Fibroblast of lung (primary cell): ENCODE measurements around the gene NELFB. TPM values are rescaled to one million over a fixed set of nuclear protein-coding genes. Genes with fewer than 3 reads are reported as not detected.
"Not testable (repeated sequence)": the region's sequence is repeated elsewhere in the genome, so short reads cannot be mapped to it uniquely, and the experiment has no call there.

Experiments used
- DNase-seq, 2 donors: peaks; one replicate each; pipeline versions ENCODE4 v3.0.0 to v3.0.0-alpha.2; 2010; ENCODE audit warnings: low read depth in 2 of 2
- H2AFZ ChIP-seq: 2 replicates; pipeline ENCODE4 v1.5.1; 2012; ENCODE audit warnings: low read length, control low read depth, inconsistent platforms
- H3K27ac ChIP-seq: 2 replicates; pipeline ENCODE4 v1.5.1; 2011; ENCODE audit warnings: low read length, control low read depth; ENCODE audit not compliant: insufficient read depth
- H3K27me3 ChIP-seq: 2 replicates; pipeline ENCODE4 v1.5.1; 2011; ENCODE audit warnings: mild to moderate bottlenecking, low read length; ENCODE audit not compliant: control insufficient read depth, insufficient read depth
- H3K36me3 ChIP-seq: 2 replicates; pipeline ENCODE4 v1.5.1; 2011; ENCODE audit warnings: low read length; ENCODE audit not compliant: control insufficient read depth, insufficient read depth
- H3K4me1 ChIP-seq: 2 replicates; pipeline ENCODE4 v1.5.1; 2011; ENCODE audit warnings: low read length; ENCODE audit not compliant: control insufficient read depth, insufficient read depth; ENCODE audit errors: extremely low read depth
- H3K4me2 ChIP-seq: 2 replicates; pipeline ENCODE4 v1.5.1; 2011; ENCODE audit warnings: low read length, control low read depth; ENCODE audit not compliant: insufficient read depth; ENCODE audit errors: extremely low read depth
- H3K4me3 ChIP-seq, 4 experiments: fragments of 200-600 bp in 1 of 4; sonication (generic) in 1 of 4; replicated peaks in 1 of 4; 2 replicates each; pipeline ENCODE4 v1.5.1; 2011 to 2016; ENCODE audit warnings: low read length in 4 of 4, low read depth in 3 of 4, mild to moderate bottlenecking in 3 of 4, control low read depth in 2 of 4, inconsistent platforms in 1 of 4, mixed read lengths in 1 of 4; ENCODE audit not compliant: insufficient read depth in 1 of 4; ENCODE audit errors: control extremely low read depth in 1 of 4
- H3K79me2 ChIP-seq: 2 replicates; pipeline ENCODE4 v1.5.1; 2012; ENCODE audit warnings: mild to moderate bottlenecking, low read length, inconsistent platforms; ENCODE audit not compliant: control insufficient read depth, insufficient read depth
- H3K9ac ChIP-seq: 2 replicates; pipeline ENCODE4 v1.5.1; 2011; ENCODE audit warnings: mild to moderate bottlenecking, low read length, control low read depth; ENCODE audit not compliant: insufficient read depth
- H3K9me3 ChIP-seq: 2 replicates; pipeline ENCODE4 v1.5.1; 2012; ENCODE audit warnings: low read depth, low read length; ENCODE audit not compliant: control insufficient read depth, insufficient read depth
- H4K20me1 ChIP-seq: 2 replicates; pipeline ENCODE4 v1.5.1; 2011; ENCODE audit warnings: low read length; ENCODE audit not compliant: control insufficient read depth, insufficient read depth; ENCODE audit errors: extremely low read depth
- CTCF ChIP-seq, 2 donors: IDR thresholded peaks in 1 of 2; conservative IDR thresholded peaks in 1 of 2; 1 replicate in 1 of 2; 2 replicates in 1 of 2; pipeline ENCODE4 v1.5.1; 2011 to 2012; ENCODE audit warnings: low read length in 2 of 2, control low read depth in 1 of 2, inconsistent platforms in 1 of 2, low read depth in 1 of 2, mild to moderate bottlenecking in 1 of 2
- EZH2 ChIP-seq: IDR thresholded peaks from 2 replicates; pipeline ENCODE4 v1.5.1; 2012; ENCODE audit warnings: low read length, control low read depth, mild to moderate bottlenecking; ENCODE audit errors: missing control alignments
- polyA plus RNA-seq, 2 donors: library from polyadenylated mRNA; depleted of rRNA in 1 of 2; stranded (reverse) in 1 of 2; unstranded in 1 of 2; fragments of >200 nt; gene quantifications; 2 replicates each; pipeline ENCODE4 v1.2.1, GENCODE V29; 2011 to 2012; ENCODE audit warnings: missing spikeins in 1 of 2
- total RNA-seq: library from RNA; depleted of rRNA; stranded (reverse); fragments of >200 nt; gene quantifications from 2 replicates; pipeline ENCODE4 v1.2.1, GENCODE V29; 2014

NELFB gene
- total and polyA plus RNA-seq, 2 donors (not counting 1 experiment from before 2014, with no cell fraction given): 23.5 to 50.0 TPM

GRCh38 chr9:137256856-137257255, 1.7 kb downstream of the NELFB start:
- DNase-seq: no peak
- peaks cover 10% of the 10 kb centered on the region for H3K36me3 ChIP-seq
- no peaks in the 10 kb centered on the region for H4K20me1 ChIP-seq
- H3K4me2 ChIP-seq: peak overlapping the region; percentile 97
- no peaks in the 10 kb centered on the region for H3K9me3 ChIP-seq
- H3K9ac ChIP-seq: no peak overlapping the region
- H3K27ac ChIP-seq: no peak overlapping the region
- peak overlapping the region in 2 of 4 experiments; percentile 93 to 96 for H3K4me3 ChIP-seq
- peaks cover 10% of the 10 kb centered on the region for H3K4me1 ChIP-seq
- no peak overlapping the region for H2AFZ ChIP-seq
- no peak for TF ChIP-seq CTCF (conservative IDR thresholded peaks at IDR 0.05 in 1 of 2, IDR thresholded peaks at IDR 0.05 in 1 of 2; ENCODE audit: low read depth in 1 of 2, low read length in 2 of 2)
- no peak for TF ChIP-seq EZH2
- H3K79me2 ChIP-seq: peaks cover 21% of the 10 kb centered on the region
- no peaks in the 10 kb centered on the region for H3K27me3 ChIP-seq

- peak; percentile 51 to 59 for DNase-seq
- not testable (repeated sequence) for H3K9ac ChIP-seq, H3K79me2 ChIP-seq, H3K9me3 ChIP-seq, H4K20me1 ChIP-seq, H3K27ac ChIP-seq, H2AFZ ChIP-seq, H3K4me2 ChIP-seq, H3K4me1 ChIP-seq, H3K27me3 ChIP-seq, H3K4me3 ChIP-seq
- peak; percentile 35 to 48 for TF ChIP-seq CTCF (conservative IDR thresholded peaks at IDR 0.05 in 1 of 2, IDR thresholded peaks at IDR 0.05 in 1 of 2; ENCODE audit: low read depth in 1 of 2, low read length in 2 of 2)
- peaks cover 23% of the 10 kb centered on the region for H3K36me3 ChIP-seq
Measured at GRCh38 chr9:137262173-137262908, 7.2 kb downstream of the NELFB start.

GRCh38 chr9:137262909-137263285, 7.8 kb downstream of the NELFB start:
- Histone ChIP-seq H3K79me2 (peaks cover 4% of the 10 kb centered on the region), H3K36me3 (peaks cover 25% of the 10 kb centered on the region), H3K4me1 (no peaks in the 10 kb centered on the region), H3K9me3 (no peaks in the 10 kb centered on the region), H3K4me3 (no peak overlapping the region), H3K27ac (no peak overlapping the region), H3K9ac (no peak overlapping the region), H2AFZ (no peak overlapping the region), H4K20me1 (no peaks in the 10 kb centered on the region), H3K27me3 (no peaks in the 10 kb centered on the region), H3K4me2 (no peak overlapping the region)
- TF ChIP-seq CTCF (conservative IDR thresholded peaks at IDR 0.05 in 1 of 2, IDR thresholded peaks at IDR 0.05 in 1 of 2; ENCODE audit: low read depth in 1 of 2, low read length in 2 of 2): no peak
- TF ChIP-seq EZH2: no peak
- no peak for DNase-seq
